Measurements from ENCODE around the gene ZIC4. TPM values are rescaled to one million over a fixed set of nuclear protein-coding genes. Genes with fewer than 3 reads are reported as not detected.

The ZIC4 gene
- total and polyA plus RNA-seq, 2 of the 4 experiments (the other 2 are of a cell fraction), result not detected

- no peak overlapping the region for H3K4ac ChIP-seq (ENCODE audit: low read depth, low read length)
- peaks cover 15% of the 10 kb centered on the region for H3K9me3 ChIP-seq (ENCODE audit: control insufficient read depth, insufficient read depth, low read length)
- no peak overlapping the region for H3K18ac ChIP-seq (ENCODE audit: low read depth, low read length)
- dilution Hi-C loops (cut with HindIII; ENCODE audit: low sequenced_read_pairs, unreplicated experiment), result no loop called here
- no peak overlapping the region for H2AK5ac ChIP-seq (ENCODE audit: low read depth, low read length)
- no peak for DNase-seq
- in situ Hi-C loops (cut with MboI; ENCODE audit: low sequenced_read_pairs), result no loop called here
- ChIA-PET CTCF (no interaction called here), POLR2A (ENCODE audit: unreplicated experiment) (no interaction called here)
- H3K27ac ChIP-seq (ENCODE audit: insufficient read depth, low read length), result no peak overlapping the region
- no peak overlapping the region for H2BK5ac ChIP-seq (ENCODE audit: low read depth, low read length, poor library complexity, severe bottlenecking)
- no peaks in the 10 kb centered on the region for H3K9me1 ChIP-seq (ENCODE audit: insufficient read depth, low read length)
- H3K56ac ChIP-seq (ENCODE audit: extremely low read depth, insufficient read depth, low read length), result no peak overlapping the region
- no peak overlapping the region for H4K91ac ChIP-seq (ENCODE audit: insufficient read depth, low read depth, low read length)
- no CpG with 5 or more reads among the region's 2 CpGs for WGBS, 2 experiments (ENCODE audit: extremely low coverage in 2 of 2, insufficient read length in 1 of 2)
- H3K79me1 ChIP-seq (ENCODE audit: low read depth in 1 of 2, low read length in 2 of 2), result no peaks in the 10 kb centered on the region
- no peak overlapping the region for H2AFZ ChIP-seq (replicated peaks; ENCODE audit: low read length, poor library complexity)
- no peak overlapping the region for H3K9ac ChIP-seq (ENCODE audit: low read depth, low read length)
- TF ChIP-seq NFE2L2 (IDR thresholded peaks at IDR 0.05; ENCODE audit: low read depth, low read length) (no peak), POLR2A (IDR thresholded peaks at IDR 0.05; ENCODE audit: low read depth, low read length) (no peak)
- no peak overlapping the region for H3K4me3 ChIP-seq (ENCODE audit: insufficient read depth, low read depth, low read length)
- no peak overlapping the region for H3K4me2 ChIP-seq (ENCODE audit: low read depth, low read length)
- H3K14ac ChIP-seq (replicated peaks; ENCODE audit: low read depth, low read length), result no peak overlapping the region
- intact Hi-C loops (cut with micrococcal nuclease), result loop anchor here (5.0 kb wide), 1 partner anchor 994 kb away; no protein-coding TSS in a partner anchor
- H3K23ac ChIP-seq (ENCODE audit: low read depth, low read length), result no peak overlapping the region
- H2AK9ac ChIP-seq (replicated peaks; ENCODE audit: low read depth, low read length, poor library complexity), result no peak overlapping the region
- no TSS peak for BruUV-seq (replicated peaks)
- H3K27me3 ChIP-seq (ENCODE audit: control insufficient read depth, insufficient read depth, low read length), result peaks cover 78% of the 10 kb centered on the region
- H2BK15ac ChIP-seq (ENCODE audit: low read depth, low read length), result no peak overlapping the region
- H3K4me1 ChIP-seq (ENCODE audit: control insufficient read depth, insufficient read depth, low read length), result no peaks in the 10 kb centered on the region
- 0 out of 2 replicates have a peak, but pooled peaks cover 3% of the 10 kb centered on the region for H4K20me1 ChIP-seq (ENCODE audit: insufficient read depth, low read length)
- ATAC-seq (ENCODE audit: low read depth), result no peak
- no peak overlapping the region for H2BK120ac ChIP-seq (ENCODE audit: low read depth, low read length)
- H2BK20ac ChIP-seq (ENCODE audit: low read depth, low read length), result no peak overlapping the region
- H4K5ac ChIP-seq (ENCODE audit: low read depth, low read length), result no peak overlapping the region
- no peak overlapping the region for H4K8ac ChIP-seq (ENCODE audit: low read depth in 2 of 2, low read length in 2 of 2)
- H3K36me3 ChIP-seq (ENCODE audit: control insufficient read depth, insufficient read depth, low read length), result no peaks in the 10 kb centered on the region
Measured at GRCh38 chr3:147415874-147416273, 9.5 kb upstream of the ZIC4 start.
